HepG2 (cell line): ENCODE measurements around the gene PRSS36. TPM values are rescaled to one million over a fixed set of nuclear protein-coding genes. Genes with fewer than 3 reads are reported as not detected.
A peak's percentile ranks its signal among the peaks of the same experiment; 100 is the strongest.

Experiments
- FOXP1 ChIP-seq, 2 experiments: fragments of 450-650 bp in 1 of 2; IDR thresholded peaks; 2 replicates each; pipeline ENCODE4 v1.6.1; 2017 to 2018; ENCODE audit warnings: antibody characterized with exemption in 1 of 2
- HNRNPK ChIP-seq: fragments of 200-400 bp; formaldehyde crosslinking; IDR thresholded peaks from 2 replicates; pipeline ENCODE4 v1.6.1; 2018; ENCODE audit warnings: low read length, low read depth, moderate library complexity, mild to moderate bottlenecking; ENCODE audit not compliant: poor library complexity, severe bottlenecking
- NFE2L1 ChIP-seq: sonication (generic); formaldehyde crosslinking; IDR thresholded peaks from 2 replicates; pipeline ENCODE4 v1.4.0; 2020; ENCODE audit warnings: missing genetic modification reagents, mild to moderate bottlenecking, borderline replicate concordance
- PAX8 ChIP-seq: sonication (generic); formaldehyde crosslinking; IDR thresholded peaks from 2 replicates; pipeline ENCODE4 v1.8.0; 2022; ENCODE audit warnings: mild to moderate bottlenecking, missing genetic modification reagents, borderline replicate concordance
- SAFB2 ChIP-seq: sonication (generic); formaldehyde crosslinking; IDR thresholded peaks from 2 replicates; pipeline ENCODE4 v1.5.1; 2020; ENCODE audit warnings: missing genetic modification reagents, low read depth, mild to moderate bottlenecking, borderline replicate concordance
- ZNF264 ChIP-seq: sonication (generic); formaldehyde crosslinking; IDR thresholded peaks from 2 replicates; pipeline ENCODE4 v1.4.0; 2020; ENCODE audit warnings: missing genetic modification reagents
- ZNF761 ChIP-seq: sonication (generic); formaldehyde crosslinking; conservative IDR thresholded peaks from 2 replicates; pipeline ENCODE4 v1.4.0; 2020; ENCODE audit warnings: mild to moderate bottlenecking, missing genetic modification reagents
- polyA plus RNA-seq, 8 experiments: library from polyadenylated mRNA; depleted of rRNA in 3 of 8; stranded (reverse) in 7 of 8; unstranded in 1 of 8; fragments of >200 nt; fragmentation: Illumina TruSeq in 4 of 8; extraction: Trizol in 4 of 8; gene quantifications; 2 replicates each; pipeline versions ENCODE4 v1.2.1 to v1.2.3, GENCODE V29; 2011 to 2016; ENCODE audit warnings: low read depth in 4 of 8, missing spikeins in 1 of 8, mixed read lengths in 1 of 8; ENCODE audit not compliant: insufficient read depth in 1 of 8
- total RNA-seq, 5 experiments: library from RNA; depleted of rRNA; stranded (reverse); fragments of >200 nt; fragmentation: Illumina TruSeq; extraction: Trizol; gene quantifications; 2 replicates each; pipeline ENCODE4 v1.2.3, GENCODE V29; 2016; ENCODE audit warnings: low read depth in 1 of 5
- TF ChIP-seq, protein P1 (sequence below), 2 experiments: fragments of 450-650 bp in 1 of 2; sonication (generic) in 1 of 2; formaldehyde crosslinking in 1 of 2; IDR thresholded peaks; 2 replicates each; pipeline versions ENCODE4 v1.6.1 to v1.8.0; 2016 to 2022; ENCODE audit warnings: antibody characterized with exemption in 1 of 2, mild to moderate bottlenecking in 1 of 2, missing genetic modification reagents in 1 of 2
- TF ChIP-seq, protein P2 (sequence below), 2 experiments: sonication (generic) in 1 of 2; formaldehyde crosslinking in 1 of 2; IDR thresholded peaks; 2 replicates each; pipeline versions ENCODE4 v1.4.0 to v1.6.1; 2016 to 2020; ENCODE audit warnings: borderline replicate concordance in 1 of 2, low read depth in 1 of 2, mild to moderate bottlenecking in 1 of 2, missing genetic modification reagents in 1 of 2
- TF ChIP-seq, protein P3 (sequence below): sonication (generic); formaldehyde crosslinking; IDR thresholded peaks from 2 replicates; pipeline ENCODE4 v1.5.0; 2020; ENCODE audit warnings: mild to moderate bottlenecking, missing genetic modification reagents, borderline replicate concordance

Gene PRSS36
- total and polyA plus RNA-seq, 2 of the 13 experiments (the other 11 are each of a cell fraction or from before 2014, with no cell fraction given) = 1.5 to 2.1 TPM

DNA sequence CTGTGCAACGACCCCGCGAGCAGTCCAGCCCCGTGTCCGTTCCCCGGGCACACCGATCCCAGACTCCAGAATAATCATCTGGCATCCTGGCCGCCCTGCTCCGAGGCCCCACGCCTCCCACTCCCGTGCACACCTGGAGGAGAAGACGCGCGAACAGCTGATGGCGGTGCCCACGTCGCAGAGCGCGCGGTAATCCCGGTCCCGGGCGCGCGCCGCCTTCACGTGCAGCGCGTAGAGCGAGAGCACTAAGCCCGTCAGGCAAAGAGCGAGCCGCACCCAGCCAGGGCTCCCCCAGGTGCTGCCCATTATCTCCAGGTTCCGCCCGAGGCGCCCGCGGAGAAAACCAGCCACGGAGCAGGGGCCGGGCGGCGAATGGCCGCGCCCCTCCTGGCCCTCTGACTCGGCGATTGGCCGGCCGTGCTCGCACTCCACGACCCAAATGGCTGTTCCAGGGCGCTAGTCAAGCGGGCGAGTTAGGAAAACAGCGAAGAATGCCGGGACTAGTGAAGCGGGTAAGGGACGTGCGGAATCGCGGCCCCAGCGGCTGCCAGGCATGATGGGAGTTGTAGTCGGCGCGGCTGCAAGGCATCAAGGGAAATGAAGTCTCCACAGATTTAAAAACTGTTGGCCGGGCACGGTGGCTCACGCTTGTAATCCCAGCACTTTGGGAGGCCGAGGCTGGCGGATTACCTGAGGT, 55.3 kb downstream of the PRSS36 start, which contains the start of gene VKORC1 (continued):
- TF ChIP-seq, protein P1, sequence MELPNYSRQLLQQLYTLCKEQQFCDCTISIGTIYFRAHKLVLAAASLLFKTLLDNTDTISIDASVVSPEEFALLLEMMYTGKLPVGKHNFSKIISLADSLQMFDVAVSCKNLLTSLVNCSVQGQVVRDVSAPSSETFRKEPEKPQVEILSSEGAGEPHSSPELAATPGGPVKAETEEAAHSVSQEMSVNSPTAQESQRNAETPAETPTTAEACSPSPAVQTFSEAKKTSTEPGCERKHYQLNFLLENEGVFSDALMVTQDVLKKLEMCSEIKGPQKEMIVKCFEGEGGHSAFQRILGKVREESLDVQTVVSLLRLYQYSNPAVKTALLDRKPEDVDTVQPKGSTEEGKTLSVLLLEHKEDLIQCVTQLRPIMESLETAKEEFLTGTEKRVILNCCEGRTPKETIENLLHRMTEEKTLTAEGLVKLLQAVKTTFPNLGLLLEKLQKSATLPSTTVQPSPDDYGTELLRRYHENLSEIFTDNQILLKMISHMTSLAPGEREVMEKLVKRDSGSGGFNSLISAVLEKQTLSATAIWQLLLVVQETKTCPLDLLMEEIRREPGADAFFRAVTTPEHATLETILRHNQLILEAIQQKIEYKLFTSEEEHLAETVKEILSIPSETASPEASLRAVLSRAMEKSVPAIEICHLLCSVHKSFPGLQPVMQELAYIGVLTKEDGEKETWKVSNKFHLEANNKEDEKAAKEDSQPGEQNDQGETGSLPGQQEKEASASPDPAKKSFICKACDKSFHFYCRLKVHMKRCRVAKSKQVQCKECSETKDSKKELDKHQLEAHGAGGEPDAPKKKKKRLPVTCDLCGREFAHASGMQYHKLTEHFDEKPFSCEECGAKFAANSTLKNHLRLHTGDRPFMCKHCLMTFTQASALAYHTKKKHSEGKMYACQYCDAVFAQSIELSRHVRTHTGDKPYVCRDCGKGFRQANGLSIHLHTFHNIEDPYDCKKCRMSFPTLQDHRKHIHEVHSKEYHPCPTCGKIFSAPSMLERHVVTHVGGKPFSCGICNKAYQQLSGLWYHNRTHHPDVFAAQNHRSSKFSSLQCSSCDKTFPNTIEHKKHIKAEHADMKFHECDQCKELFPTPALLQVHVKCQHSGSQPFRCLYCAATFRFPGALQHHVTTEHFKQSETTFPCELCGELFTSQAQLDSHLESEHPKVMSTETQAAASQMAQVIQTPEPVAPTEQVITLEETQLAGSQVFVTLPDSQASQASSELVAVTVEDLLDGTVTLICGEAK (IDR thresholded peaks at IDR 0.05) = no peak
- TF ChIP-seq, protein P1 (CRISPR knock-in tag; IDR thresholded peaks at IDR 0.05) = 0 out of 2 replicates have a peak, but pooled peaks have one; percentile 76
- TF ChIP-seq, protein P2, sequence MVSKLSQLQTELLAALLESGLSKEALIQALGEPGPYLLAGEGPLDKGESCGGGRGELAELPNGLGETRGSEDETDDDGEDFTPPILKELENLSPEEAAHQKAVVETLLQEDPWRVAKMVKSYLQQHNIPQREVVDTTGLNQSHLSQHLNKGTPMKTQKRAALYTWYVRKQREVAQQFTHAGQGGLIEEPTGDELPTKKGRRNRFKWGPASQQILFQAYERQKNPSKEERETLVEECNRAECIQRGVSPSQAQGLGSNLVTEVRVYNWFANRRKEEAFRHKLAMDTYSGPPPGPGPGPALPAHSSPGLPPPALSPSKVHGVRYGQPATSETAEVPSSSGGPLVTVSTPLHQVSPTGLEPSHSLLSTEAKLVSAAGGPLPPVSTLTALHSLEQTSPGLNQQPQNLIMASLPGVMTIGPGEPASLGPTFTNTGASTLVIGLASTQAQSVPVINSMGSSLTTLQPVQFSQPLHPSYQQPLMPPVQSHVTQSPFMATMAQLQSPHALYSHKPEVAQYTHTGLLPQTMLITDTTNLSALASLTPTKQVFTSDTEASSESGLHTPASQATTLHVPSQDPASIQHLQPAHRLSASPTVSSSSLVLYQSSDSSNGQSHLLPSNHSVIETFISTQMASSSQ (IDR thresholded peaks at IDR 0.05; ENCODE audit: low read depth) = no peak
- TF ChIP-seq, protein P2 (CRISPR knock-in tag; IDR thresholded peaks at IDR 0.05; ENCODE audit: borderline replicate concordance) = peak; percentile 20; the same call in 1 of the 2 replicates
- peak; percentile 29; the same call in 1 of the 2 replicates for TF ChIP-seq SAFB2 (CRISPR knock-in tag)
- TF ChIP-seq ZNF761 (CRISPR knock-in tag) = peak; percentile 81; the same call in 1 of the 2 replicates
- TF ChIP-seq ZNF264 (CRISPR knock-in tag) = peak; percentile 74; the same call in 1 of the 2 replicates
- no peak for TF ChIP-seq PAX8 (CRISPR knock-in tag)
- peak; percentile 73; the same call in 1 of the 2 replicates for TF ChIP-seq NFE2L1
- no peak for TF ChIP-seq FOXP1 (IDR thresholded peaks at IDR 0.05)
- no peak for TF ChIP-seq FOXP1 (CRISPR knock-in tag; IDR thresholded peaks at IDR 0.05)
- TF ChIP-seq HNRNPK = no peak
- TF ChIP-seq, protein P3, sequence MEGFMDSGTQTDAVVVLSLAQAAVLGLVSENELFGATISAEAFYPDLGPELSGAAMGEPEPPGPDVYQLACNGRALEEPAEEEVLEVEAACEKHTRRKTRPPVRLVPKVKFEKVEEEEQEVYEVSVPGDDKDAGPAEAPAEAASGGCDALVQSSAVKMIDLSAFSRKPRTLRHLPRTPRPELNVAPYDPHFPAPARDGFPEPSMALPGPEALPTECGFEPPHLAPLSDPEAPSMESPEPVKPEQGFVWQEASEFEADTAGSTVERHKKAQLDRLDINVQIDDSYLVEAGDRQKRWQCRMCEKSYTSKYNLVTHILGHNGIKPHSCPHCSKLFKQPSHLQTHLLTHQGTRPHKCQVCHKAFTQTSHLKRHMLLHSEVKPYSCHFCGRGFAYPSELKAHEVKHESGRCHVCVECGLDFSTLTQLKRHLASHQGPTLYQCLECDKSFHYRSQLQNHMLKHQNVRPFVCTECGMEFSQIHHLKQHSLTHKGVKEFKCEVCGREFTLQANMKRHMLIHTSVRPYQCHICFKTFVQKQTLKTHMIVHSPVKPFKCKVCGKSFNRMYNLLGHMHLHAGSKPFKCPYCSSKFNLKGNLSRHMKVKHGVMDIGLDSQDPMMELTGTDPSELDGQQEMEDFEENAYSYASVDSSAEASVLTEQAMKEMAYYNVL (CRISPR knock-in tag) = peak; percentile 68; the same call in 1 of the 2 replicates
